Activated CD8-positive, alpha-beta memory T cell treated with anti-CD3 and anti-CD28 coated beads, Interleukin-2, amount 50 U/mL, for 24 hours (primary cell): Measurements from ENCODE around the gene ZBTB7A.

Experiments used
- DNase-seq: peaks from one replicate; pipeline ENCODE4 v3.0.0-alpha.2; 2020; ENCODE audit errors: extremely low read depth

ZBTB7A gene

DNA sequence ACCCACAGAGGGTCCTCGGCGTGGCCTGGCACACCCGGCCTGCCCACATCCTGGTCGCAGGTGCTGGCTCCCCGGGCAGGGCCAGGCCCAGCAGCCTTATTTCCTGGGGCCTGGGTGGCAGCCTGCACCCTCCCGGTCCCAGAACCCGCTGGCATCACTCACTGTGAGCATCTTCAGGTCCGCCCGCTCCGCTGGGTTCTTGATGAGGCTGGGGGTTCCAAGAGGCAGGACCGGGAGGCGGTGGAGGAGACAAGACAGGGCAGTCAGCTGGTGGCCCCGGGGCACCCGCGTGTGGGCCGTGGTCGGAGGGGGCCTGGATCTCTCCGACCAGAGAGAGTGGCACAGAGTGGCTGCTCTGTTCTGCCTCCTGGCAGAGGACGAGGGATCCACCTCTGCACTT is 27.6 kb upstream of the ZBTB7A start:
- DNase-seq: no peak

DNA sequence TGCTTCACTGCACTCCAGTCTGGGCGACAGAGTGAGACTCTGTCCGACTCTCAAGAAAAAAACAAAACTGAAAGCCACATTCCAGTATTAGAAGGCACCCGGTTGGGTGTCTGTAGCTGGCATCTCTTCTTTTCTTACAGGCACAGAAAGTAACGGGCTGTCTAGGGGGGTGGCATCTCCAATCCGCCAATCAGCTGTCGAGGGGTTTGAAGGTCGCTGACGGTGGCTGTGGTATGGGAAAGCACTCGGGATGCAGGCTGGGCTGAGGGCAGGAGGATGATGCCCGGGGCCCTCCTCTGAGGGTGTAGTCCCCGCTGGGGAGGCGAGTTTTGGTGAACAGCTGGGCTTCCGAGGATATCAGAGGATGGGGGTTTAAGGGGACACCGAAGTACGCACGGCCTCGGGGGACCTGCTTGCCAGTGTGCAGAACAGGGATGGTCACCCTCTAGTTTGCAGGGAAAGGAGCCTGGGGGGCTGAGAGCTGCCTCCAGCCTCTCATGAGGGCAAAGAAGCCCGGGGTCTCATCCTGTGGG is 27.0 kb upstream of the ZBTB7A start:
- no peak for DNase-seq

DNA sequence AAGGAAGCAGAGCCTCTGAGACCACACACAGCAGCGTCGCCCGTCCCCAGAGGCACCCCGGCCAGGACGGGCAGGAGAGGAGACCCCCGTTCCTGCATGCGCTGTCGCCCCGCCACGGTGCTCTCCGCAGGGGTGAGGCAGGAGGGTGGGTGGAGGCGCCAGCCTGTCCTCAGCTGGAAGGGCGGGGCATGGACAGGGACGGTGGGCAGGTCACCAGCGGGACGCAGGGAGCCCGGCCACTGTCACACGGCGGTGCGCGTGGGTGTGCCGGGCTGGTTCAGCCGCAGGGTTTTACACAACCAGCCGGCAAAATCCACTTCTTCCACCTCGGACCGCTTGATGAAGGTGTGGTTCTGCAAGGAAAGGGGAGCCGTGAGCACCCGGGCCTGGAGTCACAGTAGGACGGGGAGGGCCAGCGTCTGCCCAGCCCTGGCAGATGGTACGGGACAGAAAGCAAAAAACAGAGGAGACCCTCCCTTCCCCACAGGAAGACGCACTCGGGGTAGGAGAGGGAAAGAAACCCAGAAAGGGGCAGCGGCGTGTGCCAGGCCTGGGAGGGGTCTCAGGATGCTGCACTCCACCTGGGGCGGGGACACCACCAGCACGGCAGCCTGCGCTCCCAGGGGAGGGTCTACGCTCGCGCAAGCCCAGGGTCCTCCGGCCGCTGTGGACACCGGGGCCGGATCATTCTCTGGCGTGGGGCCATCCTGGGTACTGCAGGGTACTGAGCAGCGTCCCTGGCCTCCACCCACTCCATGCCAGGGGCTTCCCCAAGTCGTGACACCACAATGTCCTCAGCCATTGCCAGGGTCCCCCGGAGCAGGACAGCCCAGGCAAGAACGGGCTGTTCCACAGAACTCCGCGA is 23.9 kb upstream of the ZBTB7A start:
- no peak for DNase-seq

DNA sequence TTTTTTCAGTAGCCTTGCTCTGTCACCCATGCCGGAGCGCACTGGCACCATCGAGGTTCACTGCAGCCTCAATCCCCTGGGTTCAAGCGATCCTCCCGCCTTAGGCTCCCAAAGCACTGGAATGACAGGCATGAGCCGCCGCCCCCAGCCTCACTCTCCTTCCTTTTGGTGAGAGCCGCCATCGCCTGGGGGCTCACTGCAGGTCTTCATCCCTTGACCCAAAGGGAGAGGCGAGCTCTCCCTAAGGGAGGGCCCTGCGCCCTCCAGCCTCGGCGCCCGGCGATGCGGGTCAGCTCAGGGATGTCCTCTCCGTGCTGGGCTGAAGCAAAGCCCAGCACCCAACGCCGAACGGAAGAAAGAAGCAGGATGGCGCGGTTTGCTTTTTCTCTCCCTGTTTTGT is 23.2 kb upstream of the ZBTB7A start:
- no peak for DNase-seq

DNA sequence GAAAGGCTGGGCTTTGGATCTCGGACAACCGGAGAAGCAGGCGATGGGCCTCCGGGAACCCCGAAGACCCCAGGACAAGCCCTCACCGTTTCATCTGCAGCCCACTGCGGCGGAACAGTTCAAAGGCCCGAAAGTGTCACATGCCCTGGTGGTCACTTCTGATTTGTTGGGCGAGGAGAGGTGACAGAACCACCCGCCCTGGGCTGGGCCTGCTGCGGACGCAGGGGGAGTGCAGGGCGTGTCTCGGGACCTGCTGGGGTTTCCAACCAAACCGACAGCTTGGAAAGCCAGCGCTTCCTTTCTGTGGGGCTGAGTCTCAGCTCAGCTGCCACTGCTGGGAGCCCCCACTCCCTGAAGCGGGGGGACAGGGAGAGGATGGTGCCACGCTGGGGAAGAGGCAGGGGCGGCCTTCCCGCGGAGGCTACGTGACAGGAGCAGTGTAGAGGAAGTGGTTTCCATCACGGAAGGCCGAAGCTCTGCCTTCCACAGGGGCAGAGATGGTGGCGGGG is 22.8 kb upstream of the ZBTB7A start:
- DNase-seq: no peak

DNA sequence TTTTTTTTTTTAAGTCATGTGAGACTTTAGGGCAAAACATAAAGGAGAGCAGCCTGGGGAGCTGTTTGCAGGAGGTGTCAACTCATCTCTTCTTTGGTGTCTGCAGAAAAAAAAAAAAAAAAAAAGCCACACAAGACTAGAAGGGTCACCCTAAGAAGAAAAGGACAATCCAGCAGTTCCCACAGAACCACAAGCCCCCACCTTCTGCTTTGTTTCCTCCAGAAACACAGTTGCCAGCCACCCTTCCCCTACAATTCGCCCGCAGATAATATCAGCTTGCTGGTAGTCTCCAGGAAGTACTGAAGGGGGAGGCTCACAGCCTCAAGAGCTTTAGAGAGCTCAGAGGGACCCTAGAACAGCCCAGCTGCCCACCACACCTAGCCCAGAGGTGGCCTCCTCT is 22.3 kb upstream of the ZBTB7A start:
- no peak for DNase-seq

DNA sequence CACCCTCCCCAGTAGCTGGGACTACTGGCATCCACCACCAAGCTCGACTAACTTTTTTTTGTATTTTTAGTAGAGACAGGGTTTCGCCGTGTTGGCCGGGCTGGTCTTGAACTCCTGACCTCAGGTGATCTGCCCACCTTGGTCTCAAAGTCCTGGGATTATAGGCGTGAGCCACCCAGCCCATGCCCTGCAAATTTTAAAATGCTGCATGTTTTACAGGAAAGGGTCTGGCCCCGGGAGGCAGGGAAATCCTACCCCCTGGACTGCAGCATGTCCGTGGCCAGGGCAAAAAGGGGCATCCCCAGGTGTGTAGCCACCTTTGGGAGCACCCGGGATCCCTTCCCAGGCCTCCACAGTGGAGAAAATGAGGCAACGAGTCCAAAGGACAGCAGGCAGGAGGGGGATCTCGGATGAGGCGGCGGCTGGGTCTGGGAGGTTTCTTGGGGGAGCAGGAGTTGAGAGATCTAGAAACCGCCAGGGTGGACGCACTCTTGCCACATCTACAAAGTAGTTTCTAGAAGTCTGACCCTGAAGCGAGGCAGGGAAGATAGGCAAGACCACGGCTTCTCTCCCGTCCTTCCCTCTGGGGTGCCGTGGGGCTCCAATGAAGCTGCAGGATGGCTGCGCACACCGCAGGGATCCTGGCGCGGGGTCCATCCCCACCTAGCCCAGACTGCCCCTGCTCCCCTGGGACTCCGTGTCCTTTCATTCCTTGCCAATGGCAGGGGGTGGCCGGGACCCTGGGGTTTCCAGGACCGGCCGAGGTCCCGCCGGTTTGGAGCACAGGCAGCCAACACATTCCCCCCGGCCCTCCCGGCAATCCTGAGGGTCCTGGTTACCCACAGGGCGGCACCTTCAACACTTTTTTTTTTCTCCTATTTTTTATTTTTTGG is 21.3 kb upstream of the ZBTB7A start:
- DNase-seq: no peak

DNA sequence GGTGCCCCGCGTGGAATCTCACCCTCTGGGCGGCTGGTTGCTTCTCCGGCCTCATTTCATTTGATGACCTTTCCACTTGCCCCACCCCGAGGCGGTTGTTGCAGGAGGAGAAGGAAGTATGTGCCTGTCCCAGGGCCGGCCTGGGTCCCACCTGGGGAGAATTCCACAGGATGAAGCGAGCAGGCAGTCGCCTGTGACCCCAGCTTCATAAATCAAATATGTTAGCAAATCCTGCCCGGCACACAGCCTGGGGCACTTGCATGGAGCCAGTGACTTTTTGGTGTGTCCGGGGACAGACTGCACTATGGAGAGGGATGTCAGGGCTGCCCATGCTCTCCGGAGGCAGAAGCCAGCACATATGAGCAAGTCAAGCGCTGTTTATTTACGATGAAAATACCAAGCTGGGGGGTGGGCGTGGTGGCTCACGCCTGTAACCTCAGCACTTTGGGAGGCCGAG is 19.7 kb upstream of the ZBTB7A start:
- no peak for DNase-seq

DNA sequence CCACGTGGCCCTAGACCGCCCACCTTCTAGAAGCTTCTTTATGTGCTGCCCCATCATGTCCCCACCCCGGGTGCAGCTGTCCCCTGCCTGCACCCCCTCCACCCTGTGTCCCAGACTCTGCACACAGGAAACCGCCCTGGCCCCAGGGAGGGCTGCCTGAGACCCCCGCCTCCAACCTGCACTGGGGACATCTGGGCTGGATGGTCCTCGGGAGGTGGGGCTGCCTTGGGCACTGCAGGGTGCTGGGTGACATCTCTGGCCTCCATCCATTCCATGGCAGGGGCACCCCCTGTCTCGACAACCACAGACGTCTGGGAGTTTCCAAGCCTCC is 17.8 kb upstream of the ZBTB7A start:
- DNase-seq: no peak

DNA sequence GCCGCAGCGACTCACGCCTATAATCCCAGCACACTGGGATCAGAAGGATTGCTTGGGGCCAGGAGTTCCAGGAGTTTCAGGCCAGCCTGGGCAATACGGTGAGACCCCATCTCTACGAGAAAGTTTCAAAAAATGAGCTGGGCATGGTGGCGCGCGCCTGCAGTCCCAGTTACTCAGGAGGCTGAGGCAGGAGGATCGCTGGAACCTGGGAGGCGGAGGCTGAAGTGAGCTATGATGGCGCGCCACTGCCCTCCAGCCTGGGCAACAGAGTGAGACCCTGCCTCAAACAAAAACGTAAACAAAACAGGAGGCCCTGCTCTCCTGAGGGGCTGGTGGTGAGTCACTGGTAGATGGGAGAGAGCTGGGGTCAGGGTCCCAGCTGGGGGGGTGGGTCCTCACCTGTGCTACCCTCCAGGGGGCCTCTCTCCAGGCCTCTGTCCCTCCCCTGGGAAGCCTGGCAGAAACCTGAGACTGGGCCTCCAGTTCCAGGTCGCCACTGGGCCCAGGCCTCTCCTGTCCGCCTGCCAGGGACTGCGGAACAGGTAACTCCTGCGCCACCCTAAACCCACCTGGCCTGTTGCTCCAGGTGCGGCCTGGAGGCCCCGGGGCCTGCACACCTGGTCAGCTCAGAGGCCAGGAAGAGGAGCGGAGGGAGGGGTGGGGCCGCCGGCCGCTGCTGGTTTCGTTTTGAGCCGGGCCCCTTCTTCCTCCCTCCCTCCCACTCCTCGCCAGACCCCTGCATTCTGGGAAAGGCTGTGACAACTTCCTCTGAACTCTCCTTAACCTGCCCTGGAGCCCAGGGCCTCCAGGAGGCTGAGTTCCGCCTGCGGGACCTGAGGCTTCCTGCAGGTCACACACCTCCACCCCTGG is 17.2 kb upstream of the ZBTB7A start:
- DNase-seq: no peak

DNA sequence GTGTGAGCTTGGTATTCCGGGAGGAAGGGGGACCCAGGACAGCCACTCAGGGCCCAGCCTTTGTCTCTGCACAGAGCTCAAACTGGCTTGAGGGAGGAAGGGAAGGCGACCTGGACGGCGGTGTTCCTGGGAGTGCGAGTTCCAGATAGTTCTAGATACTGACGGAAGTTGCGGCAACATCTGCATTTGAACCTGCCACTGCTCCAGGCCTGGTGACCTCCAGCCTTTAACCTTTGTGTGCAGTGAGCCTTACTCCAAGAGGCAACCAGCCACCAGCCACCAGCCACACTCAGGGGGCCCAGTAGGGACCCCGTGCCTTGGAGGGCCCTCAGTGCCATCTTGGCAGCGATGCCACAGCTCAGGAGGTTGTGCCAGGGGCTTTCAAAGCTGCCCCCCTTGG is 15.5 kb upstream of the ZBTB7A start:
- DNase-seq: no peak

DNA sequence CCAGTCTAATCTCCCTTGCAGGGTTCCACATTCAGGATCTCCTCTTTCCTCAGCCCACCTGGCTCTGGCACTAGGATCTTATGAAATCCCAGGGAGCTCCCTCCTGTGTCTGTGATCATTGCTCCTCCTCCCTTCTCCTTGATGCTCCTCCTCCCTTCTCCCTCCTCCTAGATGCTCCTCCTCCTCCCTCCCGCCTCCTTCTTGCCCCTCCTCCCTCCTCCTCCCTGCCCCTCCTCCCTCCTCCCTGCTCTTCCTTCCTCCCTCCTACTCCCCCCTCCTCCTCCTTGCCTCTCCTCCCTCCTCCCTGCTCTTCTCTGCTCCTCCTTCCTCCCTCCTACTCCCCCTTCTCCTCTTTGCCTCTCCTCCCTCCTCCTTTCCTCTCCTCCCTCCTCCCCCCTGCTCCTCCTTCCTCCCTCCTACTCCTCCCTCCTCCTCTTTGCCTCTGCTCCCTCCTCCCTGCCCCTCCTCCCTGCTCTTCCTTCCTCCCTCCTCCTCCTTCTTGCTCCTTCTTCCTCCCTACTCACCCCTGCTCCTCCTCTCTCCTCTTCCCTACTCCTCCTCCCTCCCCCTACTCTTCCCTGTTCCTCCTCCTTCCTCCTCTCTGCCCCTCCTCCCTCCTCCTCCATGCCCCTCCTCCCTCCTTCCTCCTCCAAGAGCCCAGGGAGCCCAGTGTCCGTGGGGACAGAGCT is 14.9 kb upstream of the ZBTB7A start:
- no peak for DNase-seq

DNA sequence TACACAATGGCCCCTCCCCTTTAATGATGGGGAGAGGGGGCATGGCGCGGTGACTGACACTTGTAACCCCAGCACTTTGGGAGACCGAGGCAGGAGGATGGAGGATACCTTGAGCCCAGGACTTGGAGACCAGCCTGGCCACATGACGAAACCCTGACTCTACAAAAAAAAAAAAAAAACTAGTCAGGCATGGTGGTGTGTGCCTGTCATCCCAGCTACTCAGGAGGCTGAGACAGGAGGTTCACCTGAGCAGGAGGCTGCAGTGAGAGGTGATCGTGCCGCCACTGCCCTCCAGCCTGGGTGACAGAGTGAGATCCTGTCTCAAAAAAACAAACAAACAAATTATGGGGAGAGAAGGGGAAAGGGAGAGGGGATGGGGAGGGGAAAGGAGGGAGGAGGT is 13.8 kb upstream of the ZBTB7A start:
- DNase-seq: no peak

DNA sequence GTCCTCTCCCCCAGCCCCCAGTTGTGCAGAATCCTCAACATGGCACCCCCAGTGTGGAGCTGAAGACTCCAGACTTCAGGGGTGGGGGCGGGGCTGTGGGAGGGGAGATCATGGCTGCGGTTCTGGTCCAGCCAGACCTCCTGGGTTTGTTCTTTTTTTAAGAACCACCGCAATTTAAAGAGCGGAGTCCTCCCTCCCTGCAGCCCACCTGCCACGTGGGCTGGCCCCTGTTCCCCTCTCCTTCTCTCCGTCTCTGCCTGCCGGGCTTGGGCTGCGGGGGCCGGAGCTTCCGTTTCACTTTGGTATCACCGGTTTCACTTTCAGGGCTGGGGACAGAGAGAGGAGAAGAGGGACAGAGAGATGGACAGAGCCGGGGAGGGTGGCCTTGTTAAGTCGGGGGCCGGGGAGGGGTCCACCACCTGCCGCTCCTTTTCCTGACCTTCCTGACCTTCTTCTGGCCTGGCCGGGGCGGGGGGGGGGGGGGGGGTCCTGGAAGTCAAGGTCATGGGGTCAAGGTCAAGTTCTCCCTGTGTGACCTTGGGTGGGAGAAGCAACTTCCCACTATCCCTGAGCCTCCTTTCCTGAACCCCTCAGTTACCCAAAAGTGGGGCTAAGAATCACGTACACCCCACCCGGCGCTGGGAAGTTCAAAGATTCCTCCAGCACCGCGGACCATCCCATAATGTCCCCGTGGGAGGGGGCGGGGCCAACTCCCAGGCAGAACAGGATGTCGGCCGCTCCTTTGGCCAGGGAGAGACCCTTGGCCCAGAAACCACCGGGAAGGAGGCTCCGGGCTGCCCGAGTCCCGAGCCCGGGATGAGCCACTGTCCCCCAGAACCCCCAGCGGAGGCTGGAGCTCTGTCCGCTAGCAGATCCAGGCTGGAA is 11.3 kb upstream of the ZBTB7A start:
- no peak for DNase-seq

DNA sequence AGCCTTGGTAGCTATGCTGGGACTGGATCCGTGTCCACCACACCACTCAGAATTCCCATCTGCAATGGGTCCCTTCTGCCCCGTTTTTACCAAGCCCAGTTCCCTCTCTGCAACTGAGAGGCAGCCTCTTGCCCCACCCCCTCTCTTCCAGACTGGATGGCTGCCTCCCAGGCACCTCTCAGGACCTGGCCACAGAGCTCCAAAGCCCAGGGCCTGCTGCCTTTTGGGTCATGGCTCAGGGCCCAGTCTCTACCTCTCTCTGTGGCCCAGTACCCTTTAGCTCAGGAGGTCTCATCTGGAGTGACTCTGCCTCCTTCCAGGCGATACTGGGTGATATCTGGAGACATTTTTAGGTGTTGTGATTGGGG is 10.3 kb upstream of the ZBTB7A start:
- DNase-seq: no peak

DNA sequence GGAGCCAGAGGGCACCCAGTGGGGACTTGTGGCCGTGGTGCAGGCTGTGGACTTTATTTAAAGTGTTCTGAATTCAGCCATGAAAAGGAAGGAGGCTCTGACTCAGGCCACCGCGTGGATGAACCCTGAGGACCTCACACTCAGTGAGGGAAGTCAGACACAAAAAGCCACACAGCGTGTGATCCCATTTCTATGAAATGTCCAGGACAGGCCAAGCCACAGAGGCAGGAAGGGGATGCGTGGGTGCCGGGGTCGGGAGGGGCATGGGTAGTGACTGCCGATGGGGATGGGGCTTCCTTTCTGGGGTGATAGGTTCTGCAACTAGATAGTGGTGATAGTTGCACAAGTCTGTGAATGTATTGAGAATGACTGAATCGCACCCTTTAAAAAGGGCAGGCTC is 8.7 kb upstream of the ZBTB7A start:
- DNase-seq: no peak

DNA sequence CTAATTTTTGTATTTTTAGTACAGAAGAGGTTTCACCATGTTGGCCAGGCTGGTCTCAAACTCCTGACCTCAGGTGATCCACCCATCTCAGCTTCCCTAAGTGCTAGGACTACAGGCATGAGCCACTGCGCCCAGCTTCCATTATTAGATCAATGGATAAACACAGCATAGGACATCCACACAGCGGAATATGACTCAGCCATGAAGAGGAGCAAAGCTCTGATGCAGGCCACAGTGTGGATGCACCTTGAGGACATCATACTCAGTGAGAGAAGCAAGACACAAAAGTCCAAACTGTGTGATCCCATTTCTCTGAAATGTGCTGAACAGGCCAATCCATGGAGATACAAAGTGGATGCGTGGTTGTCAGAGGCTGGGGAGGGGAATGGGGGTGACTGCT is 4.9 kb upstream of the ZBTB7A start:
- DNase-seq: no peak

DNA sequence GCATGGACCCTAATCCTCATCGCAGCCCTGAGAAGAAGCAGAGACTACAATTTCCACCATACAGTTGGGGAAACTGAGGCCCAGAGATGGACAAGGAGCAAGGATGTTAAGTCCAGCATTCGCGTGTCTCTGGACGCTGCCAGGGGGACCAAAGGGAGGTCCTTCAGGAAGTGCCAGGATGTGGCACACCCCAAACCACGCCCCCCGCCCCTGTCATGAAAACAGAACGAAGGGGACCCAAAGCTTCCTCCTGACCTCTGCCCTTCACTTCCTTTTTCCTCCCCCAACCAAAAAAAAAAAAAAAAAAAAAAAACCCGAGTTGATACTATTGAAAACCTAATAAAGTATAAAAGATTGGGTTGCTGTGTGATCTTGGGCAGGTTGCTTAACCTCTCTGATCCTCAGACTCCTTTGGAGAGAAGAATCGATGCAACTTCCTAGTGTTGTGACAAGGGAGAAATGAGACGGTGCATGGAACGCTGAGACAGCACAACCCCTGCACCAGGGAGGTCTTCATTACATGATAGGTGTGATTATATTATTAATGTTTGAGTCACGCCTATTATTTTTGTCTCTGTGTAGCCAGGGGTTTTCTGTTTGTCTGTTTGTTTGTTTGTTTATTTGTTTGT is 2.7 kb upstream of the ZBTB7A start:
- no peak for DNase-seq
